C4-2B (cell line): Measurements from ENCODE around the gene SP140L.
A peak's percentile ranks its signal among the peaks of the same experiment; 100 is the strongest.

Experiments
- H3K27ac ChIP-seq: fragments of 450-650 bp; 2 replicates; pipeline ENCODE4 v1.5.1; 2017
- CTCF ChIP-seq: fragments of 450-650 bp; conservative IDR thresholded peaks from 2 replicates; pipeline ENCODE4 v1.5.1; 2017; ENCODE audit warnings: mild to moderate bottlenecking
- ZFX ChIP-seq: fragments of 450-650 bp; IDR thresholded peaks from 2 replicates; pipeline ENCODE4 v1.6.1; 2017

Gene SP140L

GRCh38 chr2:230325316-230326243 lies 1.4 kb upstream of the SP140L start:
- H3K27ac ChIP-seq = no peak overlapping the region
- TF ChIP-seq ZFX = no peak
- no peak for TF ChIP-seq CTCF

GRCh38 chr2:230327418-230328154 lies 593 bp downstream of the SP140L start:
- TF ChIP-seq ZFX = no peak
- no peak for TF ChIP-seq CTCF
- peak overlapping the region; percentile 60 for H3K27ac ChIP-seq

- no peak overlapping the region for H3K27ac ChIP-seq
- TF ChIP-seq CTCF (no peak), ZFX (no peak)
Observed at GRCh38 chr2:230328155-230328458, 1.1 kb downstream of the SP140L start.

- TF ChIP-seq ZFX (no peak), CTCF (no peak)
- H3K27ac ChIP-seq = no peak overlapping the region
Observed at GRCh38 chr2:230329946-230330605, 3.1 kb downstream of the SP140L start.

- no peak overlapping the region for H3K27ac ChIP-seq
- no peak for TF ChIP-seq CTCF
Observed at GRCh38 chr2:230330725-230331124, 3.7 kb downstream of the SP140L start.

- TF ChIP-seq ZFX (no peak), CTCF (no peak)
- no peak overlapping the region; the same call in 1 of the 2 replicates for H3K27ac ChIP-seq
Observed at GRCh38 chr2:230335461-230335863, 8.5 kb downstream of the SP140L start.
